ENCODE results near the gene STK32C. TPM values are rescaled to one million over a fixed set of nuclear protein-coding genes. Genes with fewer than 3 reads are reported as not detected.

Gene STK32C
- total and polyA plus RNA-seq, 2 donors from 2014 or later: 11.6 to 14.4 TPM

DNA sequence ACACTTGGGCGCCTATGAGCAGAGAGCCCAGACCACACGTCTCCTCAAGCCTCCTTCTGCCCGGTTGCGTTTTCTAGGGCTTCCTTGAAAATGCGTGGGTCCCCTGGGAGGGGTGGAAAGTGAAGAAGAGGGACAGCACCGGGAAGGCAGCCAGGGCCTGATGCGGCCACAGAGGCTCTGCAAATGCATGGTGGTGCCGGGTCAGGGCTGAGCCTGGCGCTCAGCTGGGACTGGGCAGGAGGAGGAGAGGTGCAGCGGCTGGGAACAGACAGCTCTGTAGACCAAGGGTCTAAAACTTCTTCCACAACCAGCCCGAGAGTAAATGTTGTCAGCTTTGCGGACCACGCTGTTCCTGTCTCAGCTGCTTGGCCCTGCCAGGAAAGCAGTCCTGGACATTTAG lies 119.4 kb downstream of the STK32C start:
- no peak overlapping the region for H3K27ac ChIP-seq (ENCODE audit: low read depth in 2 of 2, low read length in 2 of 2)
- no peak overlapping the region for H3K4me3 ChIP-seq (ENCODE audit: low read length in 3 of 3)
- peaks cover 2% of the 10 kb centered on the region for H3K27me3 ChIP-seq (ENCODE audit: control insufficient read depth, insufficient read depth, low read length)
- peaks cover 0 to 4% (median 0%) of the 10 kb centered on the region in 3 donors for H3K4me1 ChIP-seq (ENCODE audit: control insufficient read depth in 2 of 3, insufficient read depth in 2 of 3, low read depth in 1 of 3, low read length in 3 of 3)
- no peak for TF ChIP-seq CTCF (IDR thresholded peaks at IDR 0.05; ENCODE audit: borderline replicate concordance, extremely low read depth, insufficient read depth)
- intact Hi-C loops (cut with DNase I): no loop called here
- DNase-seq (no peak), FAIRE-seq (no peak)
- H3K9ac ChIP-seq (ENCODE audit: low read length in 3 of 3): no peak overlapping the region
- H3K9me3 ChIP-seq (ENCODE audit: control insufficient read depth in 2 of 3, insufficient read depth in 1 of 3, low read length in 3 of 3): no peaks in the 10 kb centered on the region
- H3K36me3 ChIP-seq (ENCODE audit: control insufficient read depth in 2 of 3, insufficient read depth in 3 of 3, low read length in 3 of 3): no peaks in the 10 kb centered on the region

DNA sequence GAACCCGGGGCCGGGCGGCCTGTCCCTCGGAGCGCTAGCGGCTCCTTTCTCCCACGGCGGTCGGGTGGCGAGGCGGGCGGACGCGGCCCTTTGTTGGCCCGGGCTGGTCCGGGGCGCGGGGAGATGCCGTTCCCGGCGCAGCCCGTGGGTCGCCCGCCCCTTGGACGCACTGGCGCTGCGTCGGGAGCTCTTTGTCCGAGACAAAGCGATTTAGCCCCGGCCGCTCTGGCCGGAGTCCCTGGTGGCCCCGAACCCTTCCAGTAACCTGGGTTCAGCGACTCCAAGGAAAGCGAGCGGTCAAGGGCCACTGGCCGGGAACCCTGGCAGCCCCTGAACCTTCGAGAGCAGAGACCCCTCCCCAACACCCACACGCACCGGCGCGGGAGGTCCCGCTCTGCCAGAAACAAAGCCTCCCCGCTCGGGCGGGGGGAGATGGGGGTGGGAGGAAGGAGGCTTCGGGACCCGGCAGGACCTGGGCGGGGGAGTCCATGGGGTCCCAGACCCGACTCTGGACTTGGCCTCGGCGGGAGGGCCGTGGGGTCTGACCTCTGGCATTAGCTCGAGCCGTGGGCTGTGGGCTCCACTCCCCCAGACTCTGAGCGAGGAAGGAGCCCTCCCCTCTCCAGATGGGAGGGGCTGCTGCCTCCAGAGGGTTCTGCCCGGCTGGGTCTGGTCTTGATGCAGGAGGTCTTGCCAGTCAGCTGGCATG lies 120.2 kb downstream of the STK32C start:
- no peak overlapping the region for H3K9ac ChIP-seq (ENCODE audit: low read length in 3 of 3)
- peaks cover 2% of the 10 kb centered on the region for H3K27me3 ChIP-seq (ENCODE audit: control insufficient read depth, insufficient read depth, low read length)
- H3K4me1 ChIP-seq (ENCODE audit: control insufficient read depth in 2 of 3, insufficient read depth in 2 of 3, low read depth in 1 of 3, low read length in 3 of 3): peaks cover 0 to 4% (median 0%) of the 10 kb centered on the region in 3 donors
- FAIRE-seq (no peak), DNase-seq (peak in 4 of 5 donors; percentile 25 to 76 (median 42))
- H3K4me3 ChIP-seq (ENCODE audit: low read length in 3 of 3): no peak overlapping the region
- H3K9me3 ChIP-seq (ENCODE audit: control insufficient read depth in 2 of 3, insufficient read depth in 1 of 3, low read length in 3 of 3): no peaks in the 10 kb centered on the region
- no peak overlapping the region for H3K27ac ChIP-seq (ENCODE audit: low read depth in 2 of 2, low read length in 2 of 2)
- TF ChIP-seq CTCF (IDR thresholded peaks at IDR 0.05; ENCODE audit: borderline replicate concordance, extremely low read depth, insufficient read depth): no peak
- H3K36me3 ChIP-seq (ENCODE audit: control insufficient read depth in 2 of 3, insufficient read depth in 3 of 3, low read length in 3 of 3): no peaks in the 10 kb centered on the region
- intact Hi-C loops (cut with DNase I): no loop called here

GRCh38 chr10:132186488-132187429 lies 121.0 kb downstream of the STK32C start, which contains the start of gene DPYSL4:
DPYSL4 (plus strand) TSS chr10:132186948; CDS start chr10:132187064, 116 bp downstream.
- no peak for TF ChIP-seq CTCF (IDR thresholded peaks at IDR 0.05; ENCODE audit: borderline replicate concordance, extremely low read depth, insufficient read depth)

More at GRCh38 chr10:132186488-132187429, 121.0 kb downstream of the STK32C start, which contains the start of gene DPYSL4:
- peak in 4 of 5 donors; percentile 33 to 82 (median 62) for DNase-seq
- no peak within 1 kb of the TSS for H3K27ac ChIP-seq (ENCODE audit: low read depth in 2 of 2, low read length in 2 of 2)
- intact Hi-C loops (cut with DNase I): no loop called here
- H3K36me3 ChIP-seq (ENCODE audit: control insufficient read depth in 2 of 3, insufficient read depth in 3 of 3, low read length in 3 of 3): no peaks in the 10 kb centered on the region
- FAIRE-seq: no peak
- no peak within 1 kb of the TSS for H3K4me3 ChIP-seq (ENCODE audit: low read length in 3 of 3)
- H3K9ac ChIP-seq (ENCODE audit: low read length in 3 of 3): no peak within 1 kb of the TSS
- peaks cover 2% of the 10 kb centered on the region for H3K27me3 ChIP-seq (ENCODE audit: control insufficient read depth, insufficient read depth, low read length)
- peaks cover 0 to 4% (median 0%) of the 10 kb centered on the region in 3 donors for H3K4me1 ChIP-seq (ENCODE audit: control insufficient read depth in 2 of 3, insufficient read depth in 2 of 3, low read depth in 1 of 3, low read length in 3 of 3)
- no peaks in the 10 kb centered on the region for H3K9me3 ChIP-seq (ENCODE audit: control insufficient read depth in 2 of 3, insufficient read depth in 1 of 3, low read length in 3 of 3)
